OCI-LY1 (cell line): Measurements from ENCODE around the gene DHX9.

Experiments
- EZH2 ChIP-seq: fragments of 200-600 bp; sonication (generic), shearing (Covaris generic); IDR thresholded peaks from 2 replicates; pipeline ENCODE4 v1.8.0; 2017; ENCODE audit warnings: borderline replicate concordance, mixed run types, mild to moderate bottlenecking, antibody characterized with exemption, low read length, moderate library complexity, mixed read lengths
- TF ChIP-seq, protein P1 (sequence below): fragments of 200-600 bp; sonication (generic), shearing (Covaris generic); IDR thresholded peaks from 2 replicates; pipeline ENCODE4 v1.5.1; 2017; ENCODE audit warnings: mild to moderate bottlenecking, antibody characterized with exemption, low read length, moderate library complexity, mixed read lengths

DNA sequence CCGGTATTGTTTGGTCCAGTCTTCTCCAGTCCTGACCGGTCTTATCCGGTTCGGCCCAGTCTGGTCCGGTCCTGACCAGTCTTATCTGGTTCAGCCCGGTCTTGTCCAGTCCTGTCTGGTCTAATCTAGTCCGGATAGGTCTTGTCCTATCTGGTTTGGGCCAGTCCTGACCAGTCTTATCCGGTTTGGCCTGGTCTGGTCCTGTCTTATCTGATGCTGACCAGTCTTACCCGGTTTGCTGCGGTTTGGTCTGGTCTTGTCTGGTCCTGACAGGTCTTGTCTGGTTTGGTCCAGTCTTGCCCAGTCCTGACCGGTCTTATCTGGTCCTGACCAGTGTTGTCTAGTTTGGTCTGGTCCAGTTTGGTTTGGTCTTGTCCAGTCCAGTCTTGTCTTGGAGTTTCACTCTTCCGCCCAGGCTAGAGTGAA lies 30.1 kb downstream of the DHX9 start:
- TF ChIP-seq, protein P1, sequence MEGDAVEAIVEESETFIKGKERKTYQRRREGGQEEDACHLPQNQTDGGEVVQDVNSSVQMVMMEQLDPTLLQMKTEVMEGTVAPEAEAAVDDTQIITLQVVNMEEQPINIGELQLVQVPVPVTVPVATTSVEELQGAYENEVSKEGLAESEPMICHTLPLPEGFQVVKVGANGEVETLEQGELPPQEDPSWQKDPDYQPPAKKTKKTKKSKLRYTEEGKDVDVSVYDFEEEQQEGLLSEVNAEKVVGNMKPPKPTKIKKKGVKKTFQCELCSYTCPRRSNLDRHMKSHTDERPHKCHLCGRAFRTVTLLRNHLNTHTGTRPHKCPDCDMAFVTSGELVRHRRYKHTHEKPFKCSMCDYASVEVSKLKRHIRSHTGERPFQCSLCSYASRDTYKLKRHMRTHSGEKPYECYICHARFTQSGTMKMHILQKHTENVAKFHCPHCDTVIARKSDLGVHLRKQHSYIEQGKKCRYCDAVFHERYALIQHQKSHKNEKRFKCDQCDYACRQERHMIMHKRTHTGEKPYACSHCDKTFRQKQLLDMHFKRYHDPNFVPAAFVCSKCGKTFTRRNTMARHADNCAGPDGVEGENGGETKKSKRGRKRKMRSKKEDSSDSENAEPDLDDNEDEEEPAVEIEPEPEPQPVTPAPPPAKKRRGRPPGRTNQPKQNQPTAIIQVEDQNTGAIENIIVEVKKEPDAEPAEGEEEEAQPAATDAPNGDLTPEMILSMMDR = no peak
- TF ChIP-seq EZH2 = no peak
